ENCODE measurements around the gene CLTRN.

Gene CLTRN

GRCh38 chrX:15676886-15677285 lies 12.3 kb upstream of the CLTRN start:
- no peaks in the 10 kb centered on the region for H3K27me3 Mint-ChIP-seq (ENCODE audit: low read depth, poor library complexity)
- no peak for DNase-seq

GRCh38 chrX:15675490-15675921 lies 10.9 kb upstream of the CLTRN start:
- no peaks in the 10 kb centered on the region for H3K4me1 Mint-ChIP-seq
- no peak for TF ChIP-seq CTCF (IDR thresholded peaks at IDR 0.05)
- H3K9me3 Mint-ChIP-seq = no peaks in the 10 kb centered on the region
- H3K27ac Mint-ChIP-seq = no peak overlapping the region
- H3K36me3 Mint-ChIP-seq (ENCODE audit: low read depth) = peaks cover 5% of the 10 kb centered on the region
- no peaks in the 10 kb centered on the region for H3K27me3 Mint-ChIP-seq (ENCODE audit: low read depth, poor library complexity)
- H3K4me3 Mint-ChIP-seq = no peak overlapping the region
- peak; percentile 73 for DNase-seq

More at GRCh38 chrX:15676886-15677285, 12.3 kb upstream of the CLTRN start:
- Mint-ChIP-seq H3K36me3 (ENCODE audit: low read depth) (peaks cover 5% of the 10 kb centered on the region), H3K27ac (no peak overlapping the region), H3K9me3 (no peaks in the 10 kb centered on the region), H3K4me1 (no peaks in the 10 kb centered on the region), H3K4me3 (no peak overlapping the region)
- TF ChIP-seq CTCF (IDR thresholded peaks at IDR 0.05) = no peak

GRCh38 chrX:15674841-15675489 lies 10.4 kb upstream of the CLTRN start:
- Mint-ChIP-seq H3K27ac (no peak overlapping the region), H3K4me3 (no peak overlapping the region), H3K4me1 (no peaks in the 10 kb centered on the region), H3K36me3 (ENCODE audit: low read depth) (peaks cover 5% of the 10 kb centered on the region), H3K27me3 (ENCODE audit: low read depth, poor library complexity) (no peaks in the 10 kb centered on the region), H3K9me3 (no peaks in the 10 kb centered on the region)
- peak; percentile 79 for DNase-seq
- no peak for TF ChIP-seq CTCF (IDR thresholded peaks at IDR 0.05)

GRCh38 chrX:15674514-15674840 lies 9.9 kb upstream of the CLTRN start:
- TF ChIP-seq CTCF (IDR thresholded peaks at IDR 0.05) = no peak
- no peak overlapping the region for H3K4me3 Mint-ChIP-seq
- peaks cover 5% of the 10 kb centered on the region for H3K36me3 Mint-ChIP-seq (ENCODE audit: low read depth)
- H3K9me3 Mint-ChIP-seq = no peaks in the 10 kb centered on the region
- H3K27me3 Mint-ChIP-seq (ENCODE audit: low read depth, poor library complexity) = no peaks in the 10 kb centered on the region
- no peak overlapping the region for H3K27ac Mint-ChIP-seq
- no peaks in the 10 kb centered on the region for H3K4me1 Mint-ChIP-seq
- DNase-seq = no peak

- Mint-ChIP-seq H3K9me3 (no peaks in the 10 kb centered on the region), H3K36me3 (ENCODE audit: low read depth) (peaks cover 5% of the 10 kb centered on the region), H3K4me1 (no peaks in the 10 kb centered on the region), H3K27ac (no peak overlapping the region), H3K27me3 (ENCODE audit: low read depth, poor library complexity) (no peaks in the 10 kb centered on the region), H3K4me3 (no peak overlapping the region)
- TF ChIP-seq CTCF (IDR thresholded peaks at IDR 0.05) = no peak
- no peak for DNase-seq
Measured at GRCh38 chrX:15673970-15674369, 9.4 kb upstream of the CLTRN start.

GRCh38 chrX:15672881-15673280 lies 8.3 kb upstream of the CLTRN start:
- H3K27ac Mint-ChIP-seq = no peak overlapping the region
- H3K4me3 Mint-ChIP-seq = no peak overlapping the region
- H3K4me1 Mint-ChIP-seq = no peaks in the 10 kb centered on the region
- no peaks in the 10 kb centered on the region for H3K9me3 Mint-ChIP-seq
- H3K27me3 Mint-ChIP-seq (ENCODE audit: low read depth, poor library complexity) = no peaks in the 10 kb centered on the region
- no peak for TF ChIP-seq CTCF (IDR thresholded peaks at IDR 0.05)
- peaks cover under 1% of the 10 kb centered on the region for H3K36me3 Mint-ChIP-seq (ENCODE audit: low read depth)
- DNase-seq = no peak

Measured in nephron progenitor cell (in vitro differentiated cells).